SH-SY5Y (cell line): Measurements from ENCODE around the gene AMH.

Experiments used
- GATA2 ChIP-seq: IDR thresholded peaks from 2 replicates; pipeline ENCODE4 v1.6.1; 2011; ENCODE audit warnings: mild to moderate bottlenecking, low read depth, low read length
- GATA3 ChIP-seq: IDR thresholded peaks from 2 replicates; pipeline ENCODE4 v1.6.1; 2011; ENCODE audit warnings: low read depth, mild to moderate bottlenecking, low read length, moderate library complexity

AMH gene

GRCh38 chr19:2249010-2249866 is at the start of gene AMH:
AMH (plus strand) TSS chr19:2249323; CDS start chr19:2249333, 10 bp downstream.
- TF ChIP-seq GATA2: no peak
- no peak for TF ChIP-seq GATA3

GRCh38 chr19:2199861-2200623 is 49.1 kb upstream of the AMH start:
- TF ChIP-seq GATA3: no peak
- TF ChIP-seq GATA2: no peak

DNA sequence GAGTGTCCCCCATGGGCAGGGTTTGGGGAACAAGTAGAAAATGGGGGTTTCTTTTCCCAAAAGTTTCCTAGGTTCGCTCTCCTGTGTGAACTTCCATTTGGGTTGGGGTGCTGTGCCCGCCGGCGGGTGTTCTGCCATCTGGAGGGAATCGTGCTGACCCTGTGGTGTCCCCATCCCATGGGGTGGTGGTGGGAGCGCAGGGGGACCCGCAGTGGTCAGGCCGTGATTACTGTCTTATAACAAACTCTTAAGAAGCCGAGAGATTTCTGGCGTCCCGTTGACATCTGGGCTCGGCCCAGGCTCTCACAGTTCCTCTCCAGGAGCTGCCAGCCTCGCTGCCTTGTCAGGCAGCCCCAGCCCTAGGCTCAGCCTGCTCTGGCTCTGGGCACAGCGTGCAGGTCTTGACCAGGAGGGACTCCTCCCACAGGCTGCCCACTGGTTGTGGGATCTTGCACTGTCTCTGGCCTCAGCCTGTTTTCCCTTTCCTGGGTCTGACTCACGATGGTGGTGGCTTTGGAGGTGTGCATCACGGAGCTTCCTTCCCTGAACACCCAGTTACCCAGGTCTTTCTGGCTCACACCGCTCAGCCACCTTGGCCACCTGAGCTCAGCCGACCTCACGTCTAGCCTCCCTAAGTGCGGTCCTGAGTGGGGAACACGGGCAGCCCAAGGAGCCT is 47.5 kb upstream of the AMH start:
- TF ChIP-seq GATA2: no peak
- TF ChIP-seq GATA3: no peak

DNA sequence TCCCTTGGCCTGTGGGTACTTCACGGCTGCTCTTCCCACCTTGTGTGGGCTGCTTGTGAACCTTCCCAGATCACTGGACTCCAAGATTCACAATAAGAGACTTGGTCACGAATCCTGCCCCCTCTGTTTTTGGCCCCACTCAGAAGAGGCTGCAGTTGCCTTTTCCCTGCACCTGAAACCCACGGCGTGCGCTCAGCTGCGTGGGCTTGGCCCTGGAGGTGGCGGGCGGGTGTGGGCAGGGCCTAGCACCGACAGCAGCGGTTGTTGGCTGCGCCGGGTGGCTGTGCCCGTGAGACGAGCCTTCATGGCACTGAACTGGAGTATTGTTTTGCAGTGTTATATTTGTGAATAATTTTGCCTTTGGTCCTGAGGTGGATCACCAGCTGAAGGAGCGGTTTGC is 46.8 kb upstream of the AMH start:
- TF ChIP-seq GATA3: no peak

- TF ChIP-seq GATA3: no peak
- TF ChIP-seq GATA2: no peak
These were observed 42.1 kb upstream of the AMH start for GRCh38 chr19:2207008-2207407.

DNA sequence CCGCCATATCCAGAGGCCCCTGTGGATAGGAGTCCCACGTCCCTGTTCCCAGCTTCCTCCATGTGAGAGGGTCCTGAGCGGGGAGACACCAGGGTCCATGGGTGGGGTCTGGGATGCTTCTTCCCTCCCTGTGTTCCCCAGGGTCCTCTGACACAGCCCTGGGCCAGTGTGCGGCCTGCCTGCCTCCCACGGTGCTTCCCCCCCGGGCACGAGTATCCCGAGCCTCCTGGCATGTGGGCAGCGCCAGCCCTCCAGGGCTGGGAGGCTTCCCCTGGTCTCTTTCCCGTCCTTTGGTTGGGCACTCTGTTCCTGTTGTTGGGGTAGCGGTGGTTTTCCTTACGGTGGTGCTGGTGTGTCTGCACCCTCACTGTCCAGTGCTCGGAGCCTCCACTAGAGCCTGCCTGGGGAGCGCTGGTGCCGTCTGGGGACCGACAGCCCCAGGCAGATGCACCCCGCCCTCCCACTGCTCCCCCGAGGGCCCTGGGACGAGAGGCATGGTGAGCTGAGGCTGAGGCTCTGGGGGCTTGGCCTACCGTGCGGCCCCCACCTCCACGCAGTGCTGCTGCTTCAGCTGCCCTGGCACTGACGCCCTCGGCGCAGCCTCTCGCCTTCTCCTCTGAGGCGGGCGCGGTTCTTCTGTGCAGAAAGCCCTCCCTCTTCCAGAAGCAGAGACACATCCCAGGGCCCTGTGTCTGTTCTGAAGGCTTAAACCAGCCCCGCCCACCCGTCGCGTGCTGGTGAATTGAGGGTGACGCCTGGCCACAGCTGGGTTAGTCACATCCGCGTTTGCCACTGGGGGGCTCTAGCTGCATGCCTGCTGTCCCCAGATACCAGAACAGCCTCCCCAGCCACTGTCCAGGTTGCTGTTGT is 40.9 kb upstream of the AMH start:
- TF ChIP-seq GATA3: no peak
- no peak for TF ChIP-seq GATA2

GRCh38 chr19:2208975-2209374 is 40.1 kb upstream of the AMH start:
- TF ChIP-seq GATA2: no peak
- no peak for TF ChIP-seq GATA3

DNA sequence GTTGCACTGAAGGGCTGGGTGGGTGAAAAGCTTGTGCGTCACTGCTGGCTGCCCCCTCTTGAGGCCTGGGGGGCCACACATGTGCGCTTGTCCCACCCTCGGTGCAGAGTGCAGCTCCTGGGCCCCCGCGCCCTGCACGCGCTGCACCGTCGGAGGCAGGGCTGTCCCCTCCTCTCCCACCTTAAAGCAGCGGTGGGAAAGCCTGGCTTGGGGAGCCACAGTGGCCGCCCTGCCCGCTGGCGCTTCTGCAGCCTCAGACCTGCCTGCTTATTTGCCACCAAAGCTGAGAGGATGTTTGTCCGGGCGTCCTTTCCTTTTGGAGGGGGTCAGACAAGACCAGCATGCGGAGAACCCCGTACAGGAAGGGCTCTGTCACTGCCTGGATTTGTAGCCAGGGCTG is 39.7 kb upstream of the AMH start:
- TF ChIP-seq GATA2 (no peak), GATA3 (no peak)

GRCh38 chr19:2210206-2210605 is 38.9 kb upstream of the AMH start:
- no peak for TF ChIP-seq GATA2
- no peak for TF ChIP-seq GATA3

DNA sequence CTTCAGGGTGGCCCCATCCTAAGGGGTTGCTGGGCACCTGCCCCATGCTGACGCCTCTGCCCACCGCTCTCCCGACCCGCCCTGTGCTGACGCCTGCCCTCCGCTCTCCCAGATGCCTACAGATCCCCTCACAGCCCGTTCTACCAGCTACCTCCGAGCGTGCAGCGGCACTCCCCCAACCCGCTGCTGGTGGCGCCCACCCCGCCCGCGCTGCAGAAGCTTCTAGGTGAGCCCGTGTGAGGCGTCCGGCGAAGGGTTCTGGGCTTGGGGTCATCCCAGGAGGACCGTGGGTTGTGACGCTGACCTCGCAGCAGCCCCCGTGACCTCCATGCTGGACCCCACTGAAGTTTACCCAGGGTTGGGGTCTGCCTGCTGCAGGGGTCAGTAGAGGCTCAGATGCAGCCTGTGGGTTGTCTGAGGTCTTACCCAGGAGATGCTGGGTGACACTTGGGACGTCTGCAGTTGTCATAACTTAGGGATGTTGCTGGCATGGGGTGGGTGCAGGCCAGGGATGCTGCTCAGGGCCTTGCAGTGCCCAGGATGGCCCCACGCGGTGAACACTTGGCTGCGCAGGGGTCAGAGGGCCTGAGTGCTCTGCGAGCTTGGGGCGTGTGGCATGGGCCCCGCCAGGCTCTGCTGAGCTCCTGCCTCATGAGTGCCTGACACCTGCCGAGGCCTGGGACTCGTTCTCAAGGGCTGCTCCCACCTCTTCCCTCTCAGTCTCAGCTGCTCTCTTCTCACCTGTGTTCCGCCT is 38.0 kb upstream of the AMH start:
- TF ChIP-seq GATA3 (no peak), GATA2 (no peak)

DNA sequence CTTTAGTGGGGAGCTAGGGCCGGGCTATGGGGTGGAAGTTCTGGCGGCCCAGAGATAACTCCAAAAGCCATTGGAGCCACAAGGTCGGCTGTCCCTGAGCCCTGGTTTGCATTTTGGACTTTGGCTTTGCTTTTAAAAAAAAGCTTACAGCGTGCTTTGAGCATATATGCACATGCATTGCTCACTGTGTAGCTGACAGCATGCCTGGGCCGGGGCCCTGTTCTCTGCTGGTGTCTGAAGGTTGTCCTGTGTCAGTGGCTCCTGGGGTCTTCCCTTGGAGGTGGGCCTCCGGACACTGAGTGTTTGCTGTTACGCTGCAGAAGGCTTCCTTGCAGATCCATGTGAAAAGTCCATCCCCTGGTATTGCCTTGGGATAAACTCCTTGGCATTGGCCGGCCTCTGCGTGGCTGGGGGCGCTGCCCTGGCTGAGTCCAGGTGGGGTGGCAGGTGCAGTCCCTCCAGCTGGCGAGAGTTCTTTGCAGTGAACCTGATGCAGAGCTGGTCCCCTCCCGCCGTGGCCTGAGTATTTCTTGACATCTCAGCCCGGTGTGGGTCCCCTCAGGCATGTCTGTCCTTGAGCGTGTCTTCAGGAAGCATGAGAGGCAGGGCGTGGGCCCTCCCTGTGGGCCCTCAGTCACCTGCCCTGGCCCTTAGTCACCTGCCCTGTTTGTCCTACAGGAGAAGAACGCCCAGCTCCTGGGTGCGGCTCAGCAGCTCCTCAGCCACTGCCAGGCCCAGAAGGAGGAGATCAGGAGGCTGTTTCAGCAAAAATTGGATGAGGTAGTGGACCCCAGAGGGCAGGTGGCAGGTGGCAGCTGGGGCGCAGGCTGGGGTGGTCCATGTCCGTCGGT is 36.0 kb upstream of the AMH start:
- no peak for TF ChIP-seq GATA2
- TF ChIP-seq GATA3: no peak

DNA sequence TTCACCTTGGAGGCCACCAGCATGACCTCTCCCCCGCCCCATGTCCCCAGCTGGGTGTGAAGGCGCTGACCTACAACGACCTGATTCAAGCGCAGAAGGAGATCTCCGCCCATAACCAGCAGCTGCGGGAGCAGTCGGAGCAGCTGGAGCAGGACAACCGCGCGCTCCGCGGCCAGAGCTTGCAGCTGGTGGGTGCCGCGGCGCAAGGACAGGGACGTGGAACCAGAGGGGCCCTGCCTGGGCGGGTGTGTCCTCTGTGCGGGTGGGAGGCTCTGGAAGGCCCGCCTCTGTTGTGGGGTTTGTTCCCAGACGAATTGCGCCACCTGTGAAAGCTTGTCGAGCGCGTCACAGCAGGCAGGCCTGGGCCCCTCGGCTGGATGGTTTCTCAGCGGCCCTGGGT is 35.3 kb upstream of the AMH start:
- TF ChIP-seq GATA3: no peak
- no peak for TF ChIP-seq GATA2

DNA sequence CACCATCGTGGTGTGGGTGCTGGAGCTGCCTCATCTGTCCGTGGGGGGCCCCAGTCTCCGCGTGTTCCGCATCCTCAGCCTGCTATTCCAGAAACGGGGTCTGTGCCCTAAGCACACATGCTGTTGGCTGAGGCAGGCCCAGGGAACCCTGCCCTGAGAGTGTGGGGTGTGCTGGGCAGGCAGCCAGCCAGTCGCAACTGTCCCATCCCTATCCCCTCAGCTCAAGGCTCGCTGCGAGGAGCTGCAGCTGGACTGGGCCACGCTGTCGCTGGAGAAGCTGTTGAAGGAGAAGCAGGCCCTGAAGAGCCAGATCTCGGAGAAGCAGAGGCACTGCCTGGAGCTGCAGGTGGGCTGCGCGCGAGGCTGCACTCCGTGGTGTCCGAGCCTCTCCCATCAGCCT is 34.9 kb upstream of the AMH start:
- TF ChIP-seq GATA3 (no peak), GATA2 (no peak)

GRCh38 chr19:2215281-2215751 is 33.8 kb upstream of the AMH start:
- no peak for TF ChIP-seq GATA2
- no peak for TF ChIP-seq GATA3
